ENCODE results near the gene BCL11A. TPM values are rescaled to one million over a fixed set of nuclear protein-coding genes. Genes with fewer than 3 reads are reported as not detected.

BCL11A gene
- total RNA-seq, 5 donors from 2014 or later (not counting 1 experiment from before 2014, with no cell fraction given), result 3.6 to 11.9 (median 5.6) TPM

- DNase-seq (no peak), ATAC-seq (replicated peaks in 1 of 4) (no peak)
- H3K36me3 Mint-ChIP-seq, result no peaks in the 10 kb centered on the region
- H3K9me3 ChIP-seq, result no peaks in the 10 kb centered on the region
- H3K27me3 ChIP-seq (replicated peaks in 1 of 2; ENCODE audit: control insufficient read depth in 2 of 2, extremely low read depth in 1 of 2, insufficient read depth in 2 of 2, low read length in 1 of 2), result peaks cover 0 to 6% of the 10 kb centered on the region in 2 experiments
- H3K27ac ChIP-seq (ENCODE audit: low read length), result no peak overlapping the region
- POLR2A ChIA-PET, result no interaction called here
- H3K36me3 ChIP-seq (ENCODE audit: control insufficient read depth in 2 of 2, extremely low read depth in 1 of 2, insufficient read depth in 1 of 2, low read length in 1 of 2), result no peaks in the 10 kb centered on the region
- CTCF ChIA-PET, result no interaction called here
- H3K4me3 Mint-ChIP-seq, result no peak overlapping the region
- H3K9me3 Mint-ChIP-seq, result no peaks in the 10 kb centered on the region
- peaks cover 8 to 24% of the 10 kb centered on the region in 2 donors for H3K27me3 Mint-ChIP-seq
- no CpG with 5 or more reads among the region's 6 CpGs for WGBS (ENCODE audit: insufficient coverage)
- peaks cover 0 to 24% of the 10 kb centered on the region in 2 experiments for H3K4me1 ChIP-seq (ENCODE audit: control insufficient read depth in 1 of 2, extremely low read depth in 1 of 2, insufficient read depth in 2 of 2, low read length in 2 of 2)
- H3K27ac Mint-ChIP-seq, result no peak overlapping the region
- H3K4me3 ChIP-seq (ENCODE audit: control insufficient read depth in 1 of 2, extremely low read depth in 1 of 2, low read length in 1 of 2), result no peak overlapping the region
- H3K4me1 Mint-ChIP-seq, result peaks cover 0 to 2% (median 0%) of the 10 kb centered on the region in 3 donors
Measured at GRCh38 chr2:60523963-60524362, 29.5 kb downstream of the BCL11A start.

GRCh38 chr2:60522462-60522861, 31.0 kb downstream of the BCL11A start:
- WGBS (ENCODE audit: insufficient coverage), result 83% methylated on average over 2 of the region's 3 CpGs
- peaks cover 0 to 4% of the 10 kb centered on the region in 2 experiments for H3K27me3 ChIP-seq (replicated peaks in 1 of 2; ENCODE audit: control insufficient read depth in 2 of 2, extremely low read depth in 1 of 2, insufficient read depth in 2 of 2, low read length in 1 of 2)
- H3K36me3 Mint-ChIP-seq, result no peaks in the 10 kb centered on the region
- H3K4me1 ChIP-seq (ENCODE audit: control insufficient read depth in 1 of 2, extremely low read depth in 1 of 2, insufficient read depth in 2 of 2, low read length in 2 of 2), result peaks cover 0 to 22% of the 10 kb centered on the region in 2 experiments
- ATAC-seq (replicated peaks in 1 of 4) (no peak), DNase-seq (no peak)
- CTCF ChIA-PET, result interaction anchor here in 1 of 2 donors (0.6 to 0.9 kb wide), 2 partner anchors 27 to 674 kb away, joined by 3 read pairs; no protein-coding TSS in a partner anchor
- no peak overlapping the region for H3K27ac ChIP-seq (ENCODE audit: low read length)
- no peaks in the 10 kb centered on the region for H3K9me3 ChIP-seq
- no peaks in the 10 kb centered on the region for H3K9me3 Mint-ChIP-seq
- no peak overlapping the region for H3K27ac Mint-ChIP-seq
- no peaks in the 10 kb centered on the region for H3K36me3 ChIP-seq (ENCODE audit: control insufficient read depth in 2 of 2, extremely low read depth in 1 of 2, insufficient read depth in 1 of 2, low read length in 1 of 2)
- H3K4me3 ChIP-seq (ENCODE audit: control insufficient read depth in 1 of 2, extremely low read depth in 1 of 2, low read length in 1 of 2), result no peak overlapping the region
- H3K4me1 Mint-ChIP-seq, result peaks cover 0 to 2% (median 0%) of the 10 kb centered on the region in 3 donors
- POLR2A ChIA-PET, result no interaction called here
- peaks cover 0 to 12% of the 10 kb centered on the region in 2 donors for H3K27me3 Mint-ChIP-seq
- no peak overlapping the region for H3K4me3 Mint-ChIP-seq

- H3K4me3 Mint-ChIP-seq, result no peak overlapping the region
- Histone ChIP-seq H3K27ac (ENCODE audit: low read length) (no peak overlapping the region), H3K36me3 (ENCODE audit: control insufficient read depth in 2 of 2, extremely low read depth in 1 of 2, insufficient read depth in 1 of 2, low read length in 1 of 2) (no peaks in the 10 kb centered on the region), H3K27me3 (replicated peaks in 1 of 2; ENCODE audit: control insufficient read depth in 2 of 2, extremely low read depth in 1 of 2, insufficient read depth in 2 of 2, low read length in 1 of 2) (peaks cover 0 to 4% of the 10 kb centered on the region in 2 experiments), H3K9me3 (no peaks in the 10 kb centered on the region), H3K4me3 (ENCODE audit: control insufficient read depth in 1 of 2, extremely low read depth in 1 of 2, low read length in 1 of 2) (no peak overlapping the region), H3K4me1 (ENCODE audit: control insufficient read depth in 1 of 2, extremely low read depth in 1 of 2, insufficient read depth in 2 of 2, low read length in 2 of 2) (peaks cover 0 to 17% of the 10 kb centered on the region in 2 experiments)
- ChIA-PET POLR2A (no interaction called here), CTCF (interaction anchor here in 1 of 2 donors (0.6 kb wide), 1 partner anchor 26 kb away, joined by 3 read pairs; no protein-coding TSS in a partner anchor)
- ATAC-seq (replicated peaks in 1 of 4) (no peak), DNase-seq (no peak)
- WGBS (ENCODE audit: insufficient coverage), result 52% methylated on average over 5 of the region's 5 CpGs
- H3K27me3 Mint-ChIP-seq, result peaks cover 0 to 12% of the 10 kb centered on the region in 2 donors
- H3K36me3 Mint-ChIP-seq, result no peaks in the 10 kb centered on the region
- no peaks in the 10 kb centered on the region for H3K9me3 Mint-ChIP-seq
- H3K4me1 Mint-ChIP-seq, result peaks cover 0 to 2% (median 0%) of the 10 kb centered on the region in 3 donors
- no peak overlapping the region for H3K27ac Mint-ChIP-seq
Measured at GRCh38 chr2:60521626-60522025, 31.8 kb downstream of the BCL11A start.

- peaks cover 0 to 4% of the 10 kb centered on the region in 2 experiments for H3K27me3 ChIP-seq (replicated peaks in 1 of 2; ENCODE audit: control insufficient read depth in 2 of 2, extremely low read depth in 1 of 2, insufficient read depth in 2 of 2, low read length in 1 of 2)
- peaks cover 0 to 14% of the 10 kb centered on the region in 2 experiments for H3K4me1 ChIP-seq (ENCODE audit: control insufficient read depth in 1 of 2, extremely low read depth in 1 of 2, insufficient read depth in 2 of 2, low read length in 2 of 2)
- no peak overlapping the region for H3K4me3 ChIP-seq (ENCODE audit: control insufficient read depth in 1 of 2, extremely low read depth in 1 of 2, low read length in 1 of 2)
- H3K27ac Mint-ChIP-seq, result no peak overlapping the region
- no peak for DNase-seq
- H3K9me3 ChIP-seq, result no peaks in the 10 kb centered on the region
- no peak overlapping the region for H3K4me3 Mint-ChIP-seq
- H3K4me1 Mint-ChIP-seq, result peaks cover 0 to 2% (median 0%) of the 10 kb centered on the region in 3 donors
- 90% methylated on average over 6 of the region's 9 CpGs for WGBS (ENCODE audit: insufficient coverage)
- no peak overlapping the region for H3K27ac ChIP-seq (ENCODE audit: low read length)
- POLR2A ChIA-PET, result no interaction called here
- no peaks in the 10 kb centered on the region for H3K9me3 Mint-ChIP-seq
- no peaks in the 10 kb centered on the region for H3K36me3 ChIP-seq (ENCODE audit: control insufficient read depth in 2 of 2, extremely low read depth in 1 of 2, insufficient read depth in 1 of 2, low read length in 1 of 2)
- CTCF ChIA-PET, result no interaction called here
- H3K36me3 Mint-ChIP-seq, result no peaks in the 10 kb centered on the region
- H3K27me3 Mint-ChIP-seq, result peaks cover 0 to 12% of the 10 kb centered on the region in 2 donors
- no peak for ATAC-seq (replicated peaks in 1 of 4)
Measured at GRCh38 chr2:60520917-60521539, 32.4 kb downstream of the BCL11A start.

DNA sequence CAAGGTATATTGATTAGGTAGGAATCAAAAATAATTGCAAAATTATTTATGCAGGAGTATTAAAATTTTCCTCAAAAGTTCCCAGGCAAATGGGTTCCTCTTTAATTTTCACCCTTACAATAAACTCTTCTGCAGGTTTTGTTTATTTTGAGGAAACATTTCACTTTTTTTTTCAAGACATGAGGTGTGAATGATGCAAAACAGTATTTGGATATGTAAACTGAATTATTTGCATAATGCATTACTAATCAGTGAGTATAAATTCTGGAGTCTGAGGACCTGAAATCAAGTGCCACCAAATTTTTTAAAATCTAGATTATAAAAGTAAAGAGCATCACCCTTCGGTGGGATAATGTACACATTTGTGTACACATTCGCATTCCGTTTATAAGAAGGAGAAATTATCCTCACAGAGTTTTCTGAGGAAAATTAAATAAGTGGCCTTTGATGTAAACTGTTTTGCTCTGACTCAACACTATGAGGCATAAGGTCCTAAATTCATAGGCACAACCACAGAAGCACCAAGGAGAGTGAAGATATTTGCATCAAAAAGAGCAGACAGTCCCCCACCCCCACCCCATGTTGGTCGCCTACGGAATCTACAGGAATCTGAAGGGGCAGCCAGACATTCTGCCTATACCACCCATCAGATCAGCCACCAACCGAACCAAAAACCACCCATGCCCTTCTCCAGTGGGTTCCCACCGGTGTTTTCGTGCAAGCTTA, 33.1 kb downstream of the BCL11A start:
- Mint-ChIP-seq H3K4me1 (peaks cover 0 to 4% (median 2%) of the 10 kb centered on the region in 3 donors), H3K36me3 (no peaks in the 10 kb centered on the region), H3K27ac (no peak overlapping the region), H3K4me3 (no peak overlapping the region), H3K9me3 (no peaks in the 10 kb centered on the region), H3K27me3 (peaks cover 0 to 14% of the 10 kb centered on the region in 2 donors)
- no peak overlapping the region for H3K4me3 ChIP-seq (ENCODE audit: control insufficient read depth in 1 of 2, extremely low read depth in 1 of 2, low read length in 1 of 2)
- no peak for ATAC-seq (replicated peaks in 1 of 4)
- H3K36me3 ChIP-seq (ENCODE audit: control insufficient read depth in 2 of 2, extremely low read depth in 1 of 2, insufficient read depth in 1 of 2, low read length in 1 of 2), result no peaks in the 10 kb centered on the region
- DNase-seq, result no peak
- peaks cover 0 to 4% of the 10 kb centered on the region in 2 experiments for H3K27me3 ChIP-seq (replicated peaks in 1 of 2; ENCODE audit: control insufficient read depth in 2 of 2, extremely low read depth in 1 of 2, insufficient read depth in 2 of 2, low read length in 1 of 2)
- peaks cover 0 to 8% of the 10 kb centered on the region in 2 experiments for H3K4me1 ChIP-seq (ENCODE audit: control insufficient read depth in 1 of 2, extremely low read depth in 1 of 2, insufficient read depth in 2 of 2, low read length in 2 of 2)
- POLR2A ChIA-PET, result no interaction called here
- H3K27ac ChIP-seq (ENCODE audit: low read length), result no peak overlapping the region
- WGBS (ENCODE audit: insufficient coverage), result 83% methylated on average over 3 of the region's 8 CpGs
- CTCF ChIA-PET, result no interaction called here
- H3K9me3 ChIP-seq, result no peaks in the 10 kb centered on the region

DNA sequence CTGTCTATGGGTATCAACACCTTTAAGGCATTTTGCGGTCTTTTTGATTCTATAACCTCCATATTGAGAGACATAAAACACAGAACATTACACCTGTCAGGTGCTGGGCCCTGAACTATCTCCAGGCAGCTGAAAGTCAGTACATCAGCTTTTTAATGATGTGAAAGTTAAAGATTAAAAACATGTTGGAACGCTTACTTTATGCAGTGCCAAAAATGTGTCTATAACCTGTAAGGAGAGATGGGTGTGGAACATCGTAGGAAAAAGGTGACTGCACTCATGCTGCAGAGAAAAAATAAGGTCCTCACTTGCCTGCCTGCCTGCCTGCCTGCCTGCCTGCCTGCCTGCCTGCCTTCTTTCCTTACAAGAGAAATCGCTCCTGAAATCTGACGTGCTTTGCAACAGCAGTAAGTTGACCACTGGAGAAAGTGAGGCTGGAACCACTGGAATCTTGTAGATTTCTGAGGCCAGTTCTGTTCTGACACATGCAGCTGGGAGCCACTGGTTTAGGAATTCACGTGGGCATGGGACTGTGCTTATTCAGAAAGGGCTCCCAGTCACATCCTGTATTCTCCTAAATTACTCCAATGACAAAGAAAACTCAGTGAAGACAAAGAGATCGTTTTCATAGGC, 34.1 kb downstream of the BCL11A start:
- H3K36me3 ChIP-seq (ENCODE audit: control insufficient read depth in 2 of 2, extremely low read depth in 1 of 2, insufficient read depth in 1 of 2, low read length in 1 of 2), result no peaks in the 10 kb centered on the region
- H3K4me3 ChIP-seq (ENCODE audit: control insufficient read depth in 1 of 2, extremely low read depth in 1 of 2, low read length in 1 of 2), result no peak overlapping the region
- Mint-ChIP-seq H3K27ac (no peak overlapping the region), H3K4me3 (no peak overlapping the region), H3K27me3 (peaks cover 0 to 19% of the 10 kb centered on the region in 2 donors), H3K36me3 (no peaks in the 10 kb centered on the region), H3K9me3 (no peaks in the 10 kb centered on the region), H3K4me1 (peaks cover 0 to 9% (median 6%) of the 10 kb centered on the region in 3 donors)
- H3K27me3 ChIP-seq (replicated peaks in 1 of 2; ENCODE audit: control insufficient read depth in 2 of 2, extremely low read depth in 1 of 2, insufficient read depth in 2 of 2, low read length in 1 of 2), result peaks cover 0 to 4% of the 10 kb centered on the region in 2 experiments
- no peaks in the 10 kb centered on the region for H3K9me3 ChIP-seq
- ChIA-PET CTCF (no interaction called here), POLR2A (no interaction called here)
- DNase-seq (no peak), ATAC-seq (replicated peaks in 1 of 4) (no peak)
- 82% methylated on average over 4 of the region's 7 CpGs for WGBS (ENCODE audit: insufficient coverage)
- peaks cover 0 to 7% of the 10 kb centered on the region in 2 experiments for H3K4me1 ChIP-seq (ENCODE audit: control insufficient read depth in 1 of 2, extremely low read depth in 1 of 2, insufficient read depth in 2 of 2, low read length in 2 of 2)
- no peak overlapping the region for H3K27ac ChIP-seq (ENCODE audit: low read length)

All from T-cell (primary cell).